ENCODE measurements around the gene ITGBL1.

DNA sequence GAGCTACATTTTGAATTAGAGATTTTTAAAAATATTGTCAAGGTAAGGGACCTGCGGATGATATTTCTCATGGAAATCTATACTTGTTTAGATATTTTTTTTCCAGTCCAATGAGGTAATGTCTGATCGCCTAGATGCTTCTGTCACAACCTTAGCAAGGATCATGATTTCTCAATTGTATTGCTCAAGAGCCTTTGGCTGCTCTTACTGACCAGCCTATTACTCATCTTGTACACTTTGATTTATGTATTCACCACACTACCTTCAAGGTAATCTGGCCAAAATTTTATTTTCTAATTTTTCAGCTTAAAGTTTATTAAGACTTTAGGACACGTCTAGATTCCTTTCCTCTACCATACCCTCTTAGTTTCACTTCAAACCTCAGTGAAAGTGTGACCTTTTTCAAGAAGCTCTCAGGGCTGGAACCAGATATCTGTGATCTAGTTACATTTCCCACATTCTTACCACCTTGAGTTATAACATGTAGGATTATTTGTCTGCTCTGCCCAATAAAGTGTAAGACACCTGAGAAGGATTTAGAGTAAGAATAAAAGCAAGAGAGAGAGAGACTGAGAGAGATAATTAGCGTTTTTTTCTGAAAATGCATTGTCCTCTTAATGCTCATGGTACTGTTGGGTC lies 197.1 kb downstream of the ITGBL1 start:
- TF ChIP-seq EP300 (IDR thresholded peaks at IDR 0.05) (peak in 1 of 2 donors; percentile 84), POLR2A (IDR thresholded peaks at IDR 0.05) (no peak), CTCF (IDR thresholded peaks at IDR 0.05) (no peak)

Data from tibial nerve (tissue), 4 donors.